HG02759 (cell line): ENCODE measurements around the gene HMCN1.

Experiments used
- ATAC-seq: cut with Tn5 transposase; IDR thresholded peaks from one replicate; pipeline ENCODE4 v1.9.1; 2021; ENCODE audit warnings: mild to moderate bottlenecking, moderate library complexity; ENCODE audit not compliant: unreplicated experiment

Gene HMCN1

DNA sequence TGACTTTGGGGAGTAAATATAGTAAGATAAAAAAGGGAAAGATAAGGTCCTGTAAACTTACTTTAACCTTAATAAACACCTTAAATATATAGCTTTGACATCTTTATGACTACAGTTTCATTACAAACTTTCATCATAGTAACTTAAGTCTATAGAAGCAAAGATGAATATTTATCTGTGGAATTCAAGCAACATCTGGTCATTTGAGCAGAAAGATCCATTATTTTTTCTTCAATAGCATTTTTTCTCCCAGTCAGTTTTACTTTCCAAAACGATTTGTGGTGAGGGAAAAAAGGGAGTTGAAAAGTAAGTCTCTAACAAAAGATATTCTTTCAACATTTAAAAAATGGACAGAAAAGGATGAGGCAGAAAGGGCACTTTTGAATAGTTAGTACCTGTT lies 69.0 kb downstream of the HMCN1 start:
- ATAC-seq: no peak

DNA sequence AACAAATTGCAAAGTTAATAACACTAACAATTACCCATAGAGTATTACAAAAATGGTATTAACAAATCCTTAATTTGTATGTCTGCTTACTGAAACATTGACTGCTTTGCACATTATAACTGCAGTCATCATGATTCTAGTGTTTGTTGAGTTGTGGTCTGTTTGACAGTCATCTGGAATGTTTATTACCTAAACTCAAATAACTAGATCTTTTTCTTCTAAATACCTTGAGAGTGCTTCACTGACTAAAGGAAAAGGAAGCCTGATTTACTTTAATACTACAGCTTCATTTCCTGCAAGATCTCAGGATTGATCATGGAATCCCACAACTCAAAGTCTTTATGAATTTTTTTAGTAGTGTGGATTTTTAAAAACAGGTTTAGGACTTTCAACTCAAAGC lies 70.0 kb downstream of the HMCN1 start:
- ATAC-seq: no peak

DNA sequence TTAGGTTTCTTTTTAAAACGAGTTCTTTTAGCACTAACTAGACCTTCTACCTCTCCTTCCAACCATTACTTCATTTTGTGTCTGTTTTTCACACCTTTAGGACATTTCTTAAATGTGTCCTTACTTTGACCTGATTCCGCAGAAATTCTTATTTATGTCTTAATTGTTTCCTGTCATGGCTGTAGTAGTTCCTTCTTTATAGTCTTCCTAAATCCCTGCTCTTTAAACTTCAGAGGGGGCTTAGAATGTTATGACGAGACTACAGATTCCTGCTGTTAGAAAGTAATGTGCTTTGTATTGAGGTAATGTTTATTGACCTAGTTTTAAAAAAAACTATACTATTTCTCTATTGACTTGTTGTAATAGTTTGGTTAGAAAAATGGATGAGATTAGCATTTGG lies 70.4 kb downstream of the HMCN1 start:
- no peak for ATAC-seq

DNA sequence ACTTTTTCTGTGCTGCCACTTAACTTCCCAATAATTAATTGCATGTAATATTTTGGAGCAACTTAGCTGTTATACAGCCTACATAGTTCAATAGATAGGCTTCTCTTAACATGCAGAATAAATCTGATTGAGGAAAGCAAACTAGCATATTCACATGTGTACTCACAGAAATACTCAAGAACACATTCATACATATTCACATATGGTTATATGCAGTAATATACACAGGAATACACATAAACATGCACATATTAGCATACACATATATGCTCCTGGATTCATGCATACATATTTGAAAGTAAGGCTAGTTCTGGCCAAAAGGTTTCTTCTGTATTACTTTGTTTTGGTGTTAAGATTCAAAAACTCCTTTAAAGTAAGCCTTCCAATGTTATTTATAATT lies 73.1 kb downstream of the HMCN1 start:
- no peak for ATAC-seq

DNA sequence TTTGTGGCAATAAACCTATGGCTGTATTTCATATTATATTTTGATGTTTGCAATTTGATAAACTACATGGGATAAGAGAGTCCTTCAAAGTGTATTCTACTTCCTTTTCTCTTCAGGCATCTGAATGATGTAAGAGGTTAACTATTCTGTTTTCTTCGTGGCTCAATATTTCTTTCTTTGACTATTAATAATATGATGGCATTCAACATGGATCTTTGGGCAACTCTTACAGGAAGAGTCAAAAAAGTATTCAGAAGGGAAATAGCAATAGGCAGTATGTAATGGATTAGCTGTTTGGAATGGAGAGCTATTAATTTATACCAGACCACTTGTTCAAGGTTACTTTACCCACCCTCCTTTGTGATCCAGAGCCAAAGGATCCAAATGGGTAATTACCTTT lies 74.4 kb downstream of the HMCN1 start:
- ATAC-seq: no peak

DNA sequence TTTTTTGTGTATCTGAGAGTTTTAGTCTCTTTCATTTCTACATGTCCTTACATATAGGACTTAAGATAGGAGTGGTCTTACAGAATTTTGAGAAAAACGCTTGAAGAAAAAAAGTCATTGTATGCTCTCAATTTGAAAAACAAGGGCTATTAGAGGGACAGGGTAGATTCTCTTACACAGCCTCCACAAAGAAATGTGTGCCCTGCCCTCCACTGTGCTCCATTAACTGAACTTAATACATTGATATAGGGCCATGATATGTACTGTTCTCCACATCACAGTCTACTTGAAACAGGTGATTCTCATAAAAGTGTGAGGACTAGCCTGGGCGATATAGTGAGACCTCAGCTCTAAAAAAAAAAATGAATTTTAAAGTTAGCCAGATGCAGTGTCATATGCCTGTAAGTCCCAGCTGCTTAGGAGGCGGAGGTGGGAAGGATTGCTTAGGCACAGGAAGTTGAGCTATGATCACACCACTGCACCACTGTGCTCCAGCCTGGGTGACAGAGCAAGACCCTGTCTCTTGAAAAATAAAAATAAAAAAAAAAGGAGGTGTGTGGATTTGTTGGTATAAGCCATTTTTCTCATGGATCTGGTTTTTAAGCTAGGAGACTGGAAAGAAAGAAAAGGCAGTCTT lies 77.0 kb downstream of the HMCN1 start:
- ATAC-seq: no peak

DNA sequence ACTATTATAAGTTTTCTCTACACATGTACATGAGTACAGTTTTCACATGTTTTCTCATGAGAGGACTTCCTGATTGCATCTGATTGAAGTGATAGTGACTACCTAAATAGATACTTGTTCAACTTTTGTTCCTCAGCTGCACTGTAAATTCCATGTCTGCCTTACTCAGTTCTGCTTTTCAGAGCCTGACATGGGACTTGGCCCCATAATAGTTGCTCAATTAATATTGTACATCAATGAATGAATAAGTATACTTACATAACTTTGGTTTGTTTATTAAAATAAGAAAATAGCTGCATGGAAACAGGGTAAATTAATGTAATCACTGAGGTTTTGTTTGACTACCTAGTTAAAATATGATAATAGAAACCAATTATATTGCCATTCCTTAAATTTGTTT lies 78.7 kb downstream of the HMCN1 start:
- ATAC-seq: no peak

DNA sequence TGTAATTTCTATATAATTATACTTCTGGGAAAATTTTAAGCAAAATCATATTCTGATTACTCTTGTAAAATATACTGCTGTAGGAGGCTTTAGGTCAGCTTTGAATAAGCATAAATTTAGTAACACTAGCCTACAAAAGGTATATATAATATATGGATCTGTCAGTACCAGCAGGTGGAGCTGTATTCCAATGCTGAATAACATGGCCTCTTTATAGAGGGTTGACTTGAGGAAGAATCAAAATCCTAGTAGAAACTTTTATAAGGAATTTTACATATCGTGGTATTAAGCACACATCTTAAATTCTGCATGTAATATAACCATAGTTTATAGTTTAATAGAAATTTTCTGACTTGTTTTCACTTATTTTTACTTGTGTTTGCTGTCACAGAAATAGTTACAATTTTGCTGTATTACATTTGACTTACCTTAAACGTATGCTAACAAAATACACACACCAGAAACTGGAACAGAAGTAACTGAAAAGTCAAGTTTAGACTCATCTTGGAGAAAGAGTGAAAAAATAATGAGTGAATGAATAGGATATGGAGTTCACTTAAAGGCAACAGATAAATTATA lies 79.3 kb downstream of the HMCN1 start:
- no peak for ATAC-seq

DNA sequence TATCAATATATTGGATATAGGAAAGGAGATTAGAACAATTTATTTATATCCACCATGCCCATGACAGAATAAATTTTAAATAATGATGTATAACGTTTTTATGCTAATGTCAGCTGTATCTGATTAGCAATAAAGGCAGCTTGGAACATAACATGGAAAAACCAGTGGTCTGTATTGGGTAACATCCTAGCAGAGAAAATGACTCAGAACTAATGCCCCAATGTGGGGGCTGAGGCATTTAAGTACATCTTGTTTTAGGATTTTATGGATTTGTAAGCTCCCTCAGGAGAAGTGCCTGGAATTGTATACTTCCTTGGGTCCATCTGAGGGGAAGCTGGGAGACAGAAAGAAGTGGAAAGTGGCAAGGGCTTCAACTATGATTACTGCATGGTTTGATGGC lies 82.3 kb downstream of the HMCN1 start:
- ATAC-seq: no peak

DNA sequence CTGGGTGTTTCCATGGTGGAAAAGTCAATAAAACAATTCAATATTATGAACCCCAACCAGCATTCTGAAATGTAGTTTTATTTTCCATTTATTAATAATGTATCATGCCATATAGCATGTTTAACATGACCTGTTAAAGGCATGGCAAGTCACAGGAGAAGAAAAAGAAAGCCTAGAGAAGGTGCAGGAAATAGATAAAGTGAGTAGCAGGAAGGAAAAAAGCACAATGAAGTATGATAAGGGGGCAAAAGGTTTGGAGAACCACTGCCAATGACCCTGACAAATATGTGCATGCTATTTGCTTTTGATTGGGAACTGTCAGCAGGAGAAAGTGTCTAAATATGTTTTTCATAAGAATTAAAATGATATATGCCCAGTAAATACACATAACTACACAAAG lies 85.6 kb downstream of the HMCN1 start:
- no peak for ATAC-seq

DNA sequence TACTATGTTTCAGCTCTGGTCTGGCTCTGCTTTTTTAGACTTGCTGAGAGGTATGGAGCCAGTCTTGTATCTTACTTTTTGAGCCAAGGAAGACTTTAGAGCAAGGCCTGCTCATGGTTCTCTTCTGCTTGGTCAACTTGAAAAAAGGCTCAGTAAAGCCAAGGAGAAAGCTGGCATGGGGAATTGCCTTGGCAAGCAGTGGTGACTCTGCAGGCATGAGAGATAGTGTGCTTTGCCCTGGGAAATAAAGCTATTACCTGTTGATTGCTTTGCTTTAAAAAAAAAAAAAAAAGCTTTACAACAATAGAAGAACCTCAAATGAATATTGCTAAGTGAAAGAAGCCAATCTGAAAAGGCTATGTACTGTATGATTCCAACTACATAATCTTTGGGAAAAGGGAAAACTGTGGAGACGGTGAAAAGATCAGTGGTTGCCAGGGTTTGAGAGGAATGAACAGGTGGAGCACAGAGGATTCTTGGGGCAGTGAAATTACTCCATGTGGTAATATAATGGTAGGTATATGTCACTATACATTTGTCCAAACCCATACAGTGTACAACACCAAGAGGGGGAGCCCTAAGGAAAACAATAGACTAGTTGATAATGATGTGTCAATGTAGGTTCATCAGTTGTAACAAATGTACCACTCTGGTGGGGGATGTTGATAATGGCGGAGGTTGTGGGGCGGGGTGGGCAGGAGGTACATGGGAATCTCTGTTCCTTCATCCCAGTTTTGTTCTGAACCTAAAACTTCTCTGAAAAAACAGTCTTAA lies 87.6 kb downstream of the HMCN1 start:
- no peak for ATAC-seq

DNA sequence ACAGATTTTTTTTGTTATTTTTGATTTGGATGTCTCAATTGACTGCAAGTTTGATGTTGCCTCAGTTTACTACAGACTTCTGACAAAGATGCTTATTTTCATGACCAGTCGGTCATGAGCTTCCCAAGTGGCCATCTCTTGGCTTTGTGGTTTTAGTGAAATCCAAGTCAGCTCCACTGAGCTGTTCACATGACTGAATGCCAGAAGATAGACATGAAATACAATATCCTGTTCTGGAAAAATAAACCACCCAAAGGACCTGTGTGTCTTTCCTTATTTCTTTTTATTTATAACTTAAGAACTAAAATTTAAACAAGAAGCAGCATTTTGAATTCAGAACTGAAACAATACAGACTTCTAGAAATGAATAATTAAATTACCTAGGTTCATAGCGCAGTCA lies 89.3 kb downstream of the HMCN1 start:
- no peak for ATAC-seq

DNA sequence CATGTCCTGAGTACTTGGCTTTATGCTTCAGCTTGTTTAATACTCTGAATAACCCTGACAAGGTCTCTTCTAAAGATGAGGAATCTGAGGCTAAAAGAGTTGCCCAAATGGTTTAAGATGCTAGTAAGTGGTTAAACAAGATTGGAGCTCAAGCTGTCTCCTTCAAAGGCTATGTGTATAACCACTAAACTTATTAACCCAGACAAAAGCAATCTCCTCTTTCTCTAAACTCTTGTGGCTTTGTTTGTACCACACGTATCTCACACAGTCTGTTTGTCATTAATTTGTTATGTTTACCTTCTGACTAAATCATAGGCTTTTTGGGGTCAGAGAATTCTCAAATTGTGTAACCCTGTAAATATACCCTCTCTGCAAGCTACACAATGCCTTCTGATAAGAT lies 89.9 kb downstream of the HMCN1 start:
- no peak for ATAC-seq

DNA sequence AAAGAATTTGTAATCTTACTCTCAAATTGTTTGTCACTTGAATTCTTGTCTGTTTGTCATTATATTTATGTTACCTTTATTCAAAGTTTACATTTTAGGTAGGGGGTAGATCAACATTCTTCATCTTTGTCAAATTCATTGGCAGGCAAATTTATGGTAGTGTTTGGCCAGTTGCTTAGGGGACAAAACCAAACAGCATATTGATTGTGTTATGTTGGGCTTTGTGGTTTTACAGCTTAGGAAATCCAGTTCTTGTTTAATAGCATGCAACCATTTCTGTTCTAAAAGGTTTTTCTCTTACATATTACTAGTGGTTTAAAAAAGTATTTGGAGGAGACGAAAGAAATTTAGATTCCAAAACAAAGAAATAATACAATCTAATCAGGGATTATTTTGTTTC lies 91.4 kb downstream of the HMCN1 start:
- ATAC-seq: no peak

DNA sequence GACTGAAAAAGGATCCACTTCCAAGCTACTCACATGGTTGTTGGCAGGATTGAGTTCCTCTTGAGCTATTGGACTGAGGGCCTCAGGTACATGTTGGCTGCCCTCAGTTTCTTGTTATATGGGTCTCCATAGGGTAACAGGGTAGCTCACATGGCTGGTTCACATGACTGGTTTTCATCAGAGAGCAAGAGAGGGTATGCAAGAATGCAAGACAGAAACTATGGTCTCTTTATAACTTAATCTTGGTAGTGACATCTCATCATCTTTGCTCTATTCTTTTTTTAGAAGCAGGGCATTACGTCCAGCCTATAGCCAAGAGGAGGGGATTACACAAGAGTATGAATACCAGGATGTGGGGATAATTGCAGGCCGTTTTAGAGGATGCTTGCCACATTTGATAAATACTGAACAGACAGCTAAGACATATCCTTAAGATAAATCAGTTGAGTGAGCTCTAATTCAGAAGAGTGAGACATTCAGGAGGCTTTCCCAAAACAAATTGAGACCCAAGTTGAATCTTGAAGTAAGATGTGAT lies 100.2 kb downstream of the HMCN1 start:
- ATAC-seq: no peak

DNA sequence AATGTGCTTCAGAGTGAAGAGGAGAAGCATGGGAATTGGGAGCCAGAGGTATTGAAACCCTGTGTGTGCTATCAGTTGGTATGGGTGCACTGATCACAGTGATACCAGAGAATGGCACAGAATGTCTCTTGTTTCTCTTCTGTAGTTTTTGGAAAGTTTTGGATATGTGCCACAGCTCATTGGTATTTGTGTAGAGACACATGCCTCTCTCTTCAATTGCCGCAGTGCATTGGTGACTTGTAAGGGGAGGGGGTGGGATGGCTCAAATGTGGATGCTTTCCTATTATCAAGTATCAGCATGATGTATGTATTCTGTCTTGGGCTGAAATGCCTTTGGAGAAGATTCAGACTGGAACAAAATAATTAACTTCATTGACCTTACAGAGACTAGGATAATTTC lies 101.0 kb downstream of the HMCN1 start:
- ATAC-seq: no peak

DNA sequence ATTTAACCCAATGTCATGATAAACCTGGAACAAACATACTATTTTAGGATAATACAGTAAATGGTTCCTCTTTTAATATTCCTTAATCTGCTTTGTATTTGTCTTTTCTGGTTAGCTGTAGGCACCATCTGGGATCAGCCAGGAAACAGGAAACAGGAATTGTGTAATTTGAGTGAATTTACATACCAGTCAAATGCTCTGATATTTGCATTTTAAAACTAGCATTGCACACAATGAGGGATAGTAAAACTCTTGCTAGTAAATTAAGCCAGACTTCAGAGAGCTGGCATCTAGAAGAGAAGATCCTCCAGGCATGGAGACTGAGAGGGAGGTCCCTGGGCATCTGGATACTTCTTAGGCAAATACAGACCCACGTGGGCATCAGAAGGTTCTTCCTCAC lies 103.5 kb downstream of the HMCN1 start:
- no peak for ATAC-seq

DNA sequence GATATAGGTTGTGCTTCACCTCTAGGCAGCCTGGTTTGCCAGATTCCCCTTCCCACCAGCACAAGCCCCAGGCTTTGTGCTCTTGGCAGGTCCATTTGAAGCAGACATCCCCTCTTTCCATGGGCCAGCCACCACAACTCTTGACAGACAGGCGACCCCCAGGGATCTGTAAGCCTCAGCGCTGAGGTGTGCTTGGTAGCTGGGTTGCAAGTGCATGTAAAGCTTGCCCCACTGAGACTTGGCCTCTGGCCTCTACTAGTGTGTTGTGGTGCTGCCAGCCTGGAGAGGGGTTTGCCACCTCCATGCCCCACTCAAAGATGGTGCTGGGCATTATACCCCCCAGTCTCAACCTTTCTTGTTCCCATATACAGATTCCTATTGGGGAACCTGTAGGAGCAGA lies 103.9 kb downstream of the HMCN1 start:
- ATAC-seq: no peak

DNA sequence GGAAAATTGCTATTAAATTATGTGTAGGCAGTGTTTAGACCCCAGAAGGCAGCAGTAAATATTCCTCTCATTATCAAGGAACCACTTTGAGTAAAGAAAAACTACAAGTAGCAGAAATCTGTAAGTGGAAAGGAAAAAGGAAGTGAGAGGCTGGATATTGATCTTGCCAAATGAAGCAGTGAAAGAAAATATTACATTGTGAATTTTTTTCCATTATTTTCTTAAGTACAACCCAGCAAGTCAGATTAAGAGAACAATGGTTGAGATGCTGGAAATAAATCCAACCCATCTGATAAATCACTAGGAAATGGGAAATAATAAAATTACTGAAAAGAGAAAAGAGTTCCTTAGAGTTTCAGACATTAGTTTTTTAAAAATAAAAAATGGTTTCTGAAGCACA lies 106.7 kb downstream of the HMCN1 start:
- no peak for ATAC-seq

DNA sequence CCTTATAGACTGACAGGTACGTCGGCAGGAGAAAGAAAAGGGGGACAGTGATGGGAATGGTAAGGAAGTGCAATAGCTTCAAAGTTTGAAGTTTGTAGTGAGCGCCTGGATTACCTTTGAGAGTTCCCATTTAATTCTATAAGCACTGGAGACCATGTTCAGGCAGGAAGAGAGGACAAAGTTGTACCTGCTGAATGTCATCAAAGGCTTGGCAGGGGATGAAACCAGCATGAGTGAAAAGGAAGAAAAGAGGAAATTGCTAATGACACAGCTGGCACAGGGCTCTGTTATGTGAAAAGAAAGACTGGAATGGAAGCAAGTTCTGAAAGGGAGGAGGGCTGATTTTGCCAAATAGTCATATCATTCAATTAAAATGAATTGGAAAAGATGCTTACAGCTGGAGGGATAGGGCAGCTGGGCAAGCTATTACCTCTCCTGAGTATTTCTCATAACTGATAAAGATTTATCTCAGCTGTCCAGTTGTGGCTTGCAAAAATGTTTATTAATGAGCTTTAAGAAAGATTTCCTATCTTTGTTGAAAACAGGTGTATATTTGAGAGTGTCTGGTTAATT lies 109.2 kb downstream of the HMCN1 start:
- ATAC-seq: no peak

DNA sequence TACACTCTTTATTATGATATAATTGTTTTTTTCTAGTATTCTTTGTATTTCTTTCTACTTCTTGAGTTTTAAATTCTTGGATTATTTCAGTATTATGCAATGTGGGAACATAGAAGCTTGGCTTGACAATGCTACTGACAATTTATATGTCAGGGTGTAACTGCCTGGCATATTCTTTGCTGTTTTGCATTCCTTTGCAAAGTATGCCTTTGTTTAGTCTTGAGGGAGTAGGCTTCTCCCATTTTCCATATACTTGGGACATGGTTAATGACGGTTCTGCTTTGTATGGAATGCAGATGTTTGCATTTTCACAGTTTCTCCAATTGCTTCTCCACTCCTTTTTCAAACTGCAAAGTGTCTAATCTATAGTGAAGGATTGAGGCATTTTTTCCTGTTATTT lies 109.8 kb downstream of the HMCN1 start:
- no peak for ATAC-seq
